ENCODE measurements around the gene KIF16B.

DNA sequence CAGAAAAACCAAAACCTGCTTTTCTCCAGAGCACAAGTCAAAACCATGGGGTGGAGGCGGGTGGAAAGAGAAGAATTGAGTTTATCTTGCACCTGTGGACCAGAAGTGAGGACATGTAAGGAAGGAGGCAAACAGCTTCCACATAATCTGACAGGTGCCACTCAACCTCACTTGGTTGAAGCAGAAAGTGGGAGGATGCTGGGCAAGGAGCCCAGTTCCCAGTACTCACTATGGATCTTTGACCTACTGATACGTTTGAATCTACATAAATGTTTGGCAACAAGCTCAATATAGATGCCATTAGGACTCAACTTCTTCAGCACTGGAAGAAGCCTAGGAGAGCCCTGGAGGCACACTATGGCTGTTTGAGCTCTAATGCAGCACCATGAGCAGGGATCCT, 285.5 kb downstream of the KIF16B start:
- TF ChIP-seq, protein P1, sequence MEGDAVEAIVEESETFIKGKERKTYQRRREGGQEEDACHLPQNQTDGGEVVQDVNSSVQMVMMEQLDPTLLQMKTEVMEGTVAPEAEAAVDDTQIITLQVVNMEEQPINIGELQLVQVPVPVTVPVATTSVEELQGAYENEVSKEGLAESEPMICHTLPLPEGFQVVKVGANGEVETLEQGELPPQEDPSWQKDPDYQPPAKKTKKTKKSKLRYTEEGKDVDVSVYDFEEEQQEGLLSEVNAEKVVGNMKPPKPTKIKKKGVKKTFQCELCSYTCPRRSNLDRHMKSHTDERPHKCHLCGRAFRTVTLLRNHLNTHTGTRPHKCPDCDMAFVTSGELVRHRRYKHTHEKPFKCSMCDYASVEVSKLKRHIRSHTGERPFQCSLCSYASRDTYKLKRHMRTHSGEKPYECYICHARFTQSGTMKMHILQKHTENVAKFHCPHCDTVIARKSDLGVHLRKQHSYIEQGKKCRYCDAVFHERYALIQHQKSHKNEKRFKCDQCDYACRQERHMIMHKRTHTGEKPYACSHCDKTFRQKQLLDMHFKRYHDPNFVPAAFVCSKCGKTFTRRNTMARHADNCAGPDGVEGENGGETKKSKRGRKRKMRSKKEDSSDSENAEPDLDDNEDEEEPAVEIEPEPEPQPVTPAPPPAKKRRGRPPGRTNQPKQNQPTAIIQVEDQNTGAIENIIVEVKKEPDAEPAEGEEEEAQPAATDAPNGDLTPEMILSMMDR (IDR thresholded peaks at IDR 0.05 in 2 of 3, conservative IDR thresholded peaks at IDR 0.05 in 1 of 3; ENCODE audit: borderline replicate concordance in 1 of 3, insufficient read depth in 1 of 3, low read depth in 2 of 3, low read length in 2 of 3) = no peak
- TF ChIP-seq POLR2A (IDR thresholded peaks at IDR 0.05; ENCODE audit: borderline replicate concordance, extremely low read depth, insufficient read depth, insufficient read length) = no peak
- no peak for TF ChIP-seq EZH2 (IDR thresholded peaks at IDR 0.05)
- TF ChIP-seq SIN3A (IDR thresholded peaks at IDR 0.05; ENCODE audit: low read depth) = no peak
- TF ChIP-seq POLR2AphosphoS5 (IDR thresholded peaks at IDR 0.05; ENCODE audit: low read depth, low read length) = no peak
- TF ChIP-seq SP1 (IDR thresholded peaks at IDR 0.05; ENCODE audit: low read depth) = no peak
- no peak for TF ChIP-seq REST (IDR thresholded peaks at IDR 0.05; ENCODE audit: low read depth)
- TF ChIP-seq ATF3 (IDR thresholded peaks at IDR 0.05) = no peak
- no peak for TF ChIP-seq EZH2phosphoT487 (IDR thresholded peaks at IDR 0.05; ENCODE audit: borderline replicate concordance)
- TF ChIP-seq, protein P2, sequence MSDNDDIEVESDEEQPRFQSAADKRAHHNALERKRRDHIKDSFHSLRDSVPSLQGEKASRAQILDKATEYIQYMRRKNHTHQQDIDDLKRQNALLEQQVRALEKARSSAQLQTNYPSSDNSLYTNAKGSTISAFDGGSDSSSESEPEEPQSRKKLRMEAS (IDR thresholded peaks at IDR 0.05) = no peak
- TF ChIP-seq RAD21 (IDR thresholded peaks at IDR 0.05; ENCODE audit: low read depth) = no peak
- no peak for TF ChIP-seq YY1 (IDR thresholded peaks at IDR 0.05; ENCODE audit: extremely low read depth, insufficient replicate concordance, low read depth, low read length)
